PC-3 (cell line): ENCODE data around the gene NACAD. TPM values are rescaled to one million over a fixed set of nuclear protein-coding genes. Genes with fewer than 3 reads are reported as not detected.

Experiments
- ATAC-seq: fragments of 200-7000 bp; cut with Tn5 transposase; 2 replicates; pipeline ENCODE4 v1.9.1; 2020; ENCODE audit warnings: mild to moderate bottlenecking, moderate library complexity
- BruUV-seq: library from RNA; stranded (reverse); fragments of 400-500 nt; replicated peaks from 2 replicates; lab custom pipeline; 2021; lab: Mats Ljungman, UMichigan
- CTCF ChIA-PET: fragments of 300-600 bp; sonication (Branson Sonifier 250); formaldehyde crosslinking; loops from one replicate; lab custom pipeline; 2022; ENCODE audit warnings: antibody characterized with exemption; lab: Charles Lee
- POLR2A ChIA-PET: fragments of 300-600 bp; sonication (Branson Sonifier 250); formaldehyde crosslinking; loops from one replicate; lab custom pipeline; 2022; ENCODE audit warnings: antibody characterized with exemption; ENCODE audit not compliant: unreplicated experiment; lab: Charles Lee
- DNase-seq: peaks from one replicate; pipeline ENCODE4 v3.0.0-alpha.2; 2015
- H2AFZ ChIP-seq: fragments of 300-600 bp; sonication (generic); 2 replicates; pipeline ENCODE4 v1.6.0; 2016; ENCODE audit warnings: antibody characterized with exemption, low read length
- H3F3A ChIP-seq: fragments of 300-600 bp; sonication (generic); one replicate; pipeline ENCODE4 v1.6.0; 2017; ENCODE audit warnings: antibody characterized with exemption, low read length, control low read depth, mild to moderate bottlenecking; ENCODE audit not compliant: unreplicated experiment
- H3K27ac ChIP-seq: fragments of 300-600 bp; sonication (generic); 2 replicates; pipeline ENCODE4 v1.5.1; 2016; ENCODE audit warnings: mild to moderate bottlenecking, low read length
- H3K27me3 ChIP-seq: fragments of 300-600 bp; sonication (generic); 2 replicates; pipeline ENCODE4 v1.6.1; 2016; ENCODE audit warnings: low read length, mixed read lengths
- H3K36me3 ChIP-seq: fragments of 300-600 bp; sonication (generic); 2 replicates; pipeline ENCODE4 v1.6.1; 2016; ENCODE audit warnings: low read depth, mixed run types, low read length, mixed read lengths
- H3K4me1 ChIP-seq: fragments of 300-600 bp; sonication (generic); 2 replicates; pipeline ENCODE4 v1.5.1; 2016; ENCODE audit warnings: low read length; ENCODE audit not compliant: insufficient read depth
- H3K4me2 ChIP-seq: fragments of 300-600 bp; sonication (generic); 2 replicates; pipeline ENCODE4 v1.6.0; 2016; ENCODE audit warnings: low read length
- H3K4me3 ChIP-seq: fragments of 300-600 bp; sonication (generic); 2 replicates; pipeline ENCODE4 v1.5.1; 2016; ENCODE audit warnings: mild to moderate bottlenecking, low read length, mixed read lengths
- H3K79me2 ChIP-seq: fragments of 300-600 bp; sonication (generic); 2 replicates; pipeline ENCODE4 v1.6.1; 2017; ENCODE audit warnings: low read length, mixed read lengths
- H3K9ac ChIP-seq: fragments of 300-600 bp; sonication (generic); 2 replicates; pipeline ENCODE4 v1.6.0; 2016; ENCODE audit warnings: mild to moderate bottlenecking, low read length
- H3K9me2 ChIP-seq: fragments of 300-600 bp; sonication (generic); replicated peaks from 2 replicates; pipeline ENCODE4 v1.6.1; 2016; ENCODE audit warnings: mixed run types, low read length, mixed read lengths
- H3K9me3 ChIP-seq: fragments of 300-600 bp; sonication (generic); 2 replicates; pipeline ENCODE4 v1.6.1; 2016; ENCODE audit warnings: low read length, mixed read lengths
- H4K20me1 ChIP-seq: fragments of 300-600 bp; sonication (generic); 2 replicates; pipeline ENCODE4 v1.6.1; 2016; ENCODE audit warnings: low read length, mixed read lengths
- EZH2 ChIP-seq: fragments of 300-600 bp; sonication (generic); IDR thresholded peaks from one replicate; pipeline ENCODE4 v1.6.1; 2017; ENCODE audit warnings: antibody characterized with exemption, mild to moderate bottlenecking, low read length; ENCODE audit not compliant: unreplicated experiment
- EZH2phosphoT487 ChIP-seq: fragments of 300-600 bp; sonication (generic); IDR thresholded peaks from 2 replicates; pipeline ENCODE4 v1.6.1; 2018; ENCODE audit warnings: mild to moderate bottlenecking, antibody characterized with exemption, low read length, borderline replicate concordance
- intact Hi-C: fragments of 100-400 bp; cut with micrococcal nuclease; formaldehyde crosslinking; loops from 2 replicates; pipeline ENCODE4 v1.9.0; 2023
- total RNA-seq: library from RNA; depleted of rRNA; stranded (reverse); fragments of >200 nt; gene quantifications from 2 replicates; pipeline ENCODE4 v1.2.3, GENCODE V29; 2014
- TF ChIP-seq, protein P1 (sequence below): fragments of 300-600 bp; sonication (generic); conservative IDR thresholded peaks from 2 replicates; pipeline ENCODE4 v1.5.1; 2017; ENCODE audit warnings: antibody characterized with exemption, low read depth, mild to moderate bottlenecking, low read length

NACAD gene
- total RNA-seq, 1 experiment from 2014 or later, result 0.26 TPM

DNA sequence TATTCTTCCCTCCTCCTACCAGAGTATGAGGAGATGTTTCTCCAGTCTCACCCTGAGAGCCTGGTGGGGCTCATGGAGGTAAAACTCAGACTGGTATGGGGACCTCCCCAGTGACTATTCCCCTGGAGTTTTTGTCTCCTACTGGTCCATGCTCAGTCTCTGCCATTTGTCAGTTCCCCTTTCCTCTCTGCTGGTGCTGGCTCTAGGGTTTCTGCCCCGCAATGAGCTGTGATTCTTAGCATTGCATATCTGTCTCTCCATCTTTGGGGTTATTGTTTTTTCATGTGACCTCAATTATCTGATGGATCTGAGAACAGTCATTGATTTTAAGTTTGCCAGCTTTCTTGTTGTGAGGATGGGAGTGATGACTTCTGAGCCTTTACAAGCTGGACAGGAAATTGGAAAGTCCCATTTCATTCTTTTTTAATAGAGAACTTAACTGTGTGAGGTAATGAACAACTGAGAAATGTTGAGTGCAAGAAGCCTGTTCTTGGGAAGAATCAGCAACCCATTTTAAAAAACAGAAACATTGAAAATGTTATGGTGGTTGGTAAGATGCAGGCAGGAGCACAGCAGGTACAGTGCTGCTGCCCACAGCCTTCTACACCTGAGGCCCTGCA lies 26.9 kb downstream of the NACAD start:
- ATAC-seq (no peak), DNase-seq (no peak)
- Histone ChIP-seq H3K27me3 (no peaks in the 10 kb centered on the region), H3K4me2 (no peak overlapping the region), H3K9me3 (no peaks in the 10 kb centered on the region), H3K79me2 (no peaks in the 10 kb centered on the region), H3K4me1 (no peaks in the 10 kb centered on the region), H4K20me1 (no peaks in the 10 kb centered on the region), H3F3A (no peaks in the 10 kb centered on the region), H3K9me2 (no peaks in the 10 kb centered on the region), H3K27ac (no peak overlapping the region), H3K36me3 (no peaks in the 10 kb centered on the region; the same call in 1 of the 2 replicates), H2AFZ (no peak overlapping the region), H3K4me3 (no peak overlapping the region), H3K9ac (no peak overlapping the region)
- TF ChIP-seq EZH2phosphoT487 (no peak), EZH2 (no peak)
- TF ChIP-seq, protein P1, sequence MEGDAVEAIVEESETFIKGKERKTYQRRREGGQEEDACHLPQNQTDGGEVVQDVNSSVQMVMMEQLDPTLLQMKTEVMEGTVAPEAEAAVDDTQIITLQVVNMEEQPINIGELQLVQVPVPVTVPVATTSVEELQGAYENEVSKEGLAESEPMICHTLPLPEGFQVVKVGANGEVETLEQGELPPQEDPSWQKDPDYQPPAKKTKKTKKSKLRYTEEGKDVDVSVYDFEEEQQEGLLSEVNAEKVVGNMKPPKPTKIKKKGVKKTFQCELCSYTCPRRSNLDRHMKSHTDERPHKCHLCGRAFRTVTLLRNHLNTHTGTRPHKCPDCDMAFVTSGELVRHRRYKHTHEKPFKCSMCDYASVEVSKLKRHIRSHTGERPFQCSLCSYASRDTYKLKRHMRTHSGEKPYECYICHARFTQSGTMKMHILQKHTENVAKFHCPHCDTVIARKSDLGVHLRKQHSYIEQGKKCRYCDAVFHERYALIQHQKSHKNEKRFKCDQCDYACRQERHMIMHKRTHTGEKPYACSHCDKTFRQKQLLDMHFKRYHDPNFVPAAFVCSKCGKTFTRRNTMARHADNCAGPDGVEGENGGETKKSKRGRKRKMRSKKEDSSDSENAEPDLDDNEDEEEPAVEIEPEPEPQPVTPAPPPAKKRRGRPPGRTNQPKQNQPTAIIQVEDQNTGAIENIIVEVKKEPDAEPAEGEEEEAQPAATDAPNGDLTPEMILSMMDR, result no peak
- ChIA-PET CTCF (no interaction called here), POLR2A (no interaction called here)
- no TSS peak for BruUV-seq
- intact Hi-C loops, result no loop called here

DNA sequence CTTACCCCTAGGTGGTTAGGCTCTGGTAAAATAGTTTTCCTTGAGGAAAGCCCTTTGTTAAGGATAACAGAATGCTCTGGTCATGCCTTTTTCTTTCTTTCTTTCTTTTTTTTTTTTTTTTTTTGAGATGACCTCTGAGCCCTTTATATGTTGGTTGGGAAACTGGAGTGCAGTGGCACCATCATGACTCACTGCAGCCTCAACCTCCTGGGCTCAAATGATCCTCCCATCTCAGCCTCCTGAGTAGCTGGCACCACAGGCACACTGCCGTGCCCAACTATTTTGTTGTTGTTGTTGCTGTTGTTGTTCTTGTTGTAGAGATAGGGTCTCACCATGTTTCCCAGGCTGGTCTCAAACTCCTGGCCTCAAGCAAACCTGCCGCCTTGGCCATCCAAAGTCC lies 27.4 kb downstream of the NACAD start:
- ChIA-PET CTCF (no interaction called here), POLR2A (no interaction called here)
- Histone ChIP-seq H3K4me3 (no peak overlapping the region), H3K9ac (no peak overlapping the region), H3K4me2 (no peak overlapping the region), H3K4me1 (no peaks in the 10 kb centered on the region), H3K27me3 (no peaks in the 10 kb centered on the region), H2AFZ (no peak overlapping the region), H3K9me3 (no peaks in the 10 kb centered on the region), H3K79me2 (no peaks in the 10 kb centered on the region), H3K27ac (no peak overlapping the region), H3K36me3 (no peaks in the 10 kb centered on the region; the same call in 1 of the 2 replicates), H3K9me2 (no peaks in the 10 kb centered on the region), H3F3A (no peaks in the 10 kb centered on the region), H4K20me1 (no peaks in the 10 kb centered on the region)
- no peak for ATAC-seq
- intact Hi-C loops, result no loop called here
- DNase-seq, result no peak
- TF ChIP-seq, protein P1, result no peak
- TF ChIP-seq EZH2phosphoT487 (no peak), EZH2 (no peak)
- BruUV-seq, result no TSS peak

DNA sequence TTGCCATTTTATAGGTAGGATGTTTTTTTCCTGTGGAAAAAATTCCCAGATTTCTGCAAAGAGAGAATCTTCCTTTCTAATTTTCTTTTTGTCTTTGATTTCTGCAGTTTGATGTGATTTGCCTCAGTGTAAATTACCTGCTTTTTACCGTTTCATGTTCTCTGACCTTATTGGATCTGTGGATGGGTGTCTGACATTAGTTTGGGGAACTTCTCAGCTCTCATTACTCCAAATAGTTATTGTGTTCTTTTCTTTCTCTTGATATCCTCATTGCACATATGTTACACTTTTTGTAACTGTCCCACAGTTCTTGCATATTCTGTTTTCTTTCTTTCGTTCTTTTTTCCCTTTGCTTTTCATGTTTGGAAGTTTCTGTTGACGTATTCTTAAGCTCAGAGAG lies 28.5 kb downstream of the NACAD start:
- Histone ChIP-seq H3K36me3 (no peaks in the 10 kb centered on the region; the same call in 1 of the 2 replicates), H3K9ac (no peak overlapping the region), H4K20me1 (no peaks in the 10 kb centered on the region), H2AFZ (no peak overlapping the region), H3K79me2 (no peaks in the 10 kb centered on the region), H3K4me2 (no peak overlapping the region), H3K9me3 (no peaks in the 10 kb centered on the region), H3K27ac (no peak overlapping the region), H3K27me3 (no peaks in the 10 kb centered on the region), H3K4me1 (no peaks in the 10 kb centered on the region), H3F3A (no peaks in the 10 kb centered on the region), H3K9me2 (no peaks in the 10 kb centered on the region), H3K4me3 (no peak overlapping the region)
- TF ChIP-seq EZH2phosphoT487 (no peak), EZH2 (no peak)
- TF ChIP-seq, protein P1, result no peak
- no peak for DNase-seq
- CTCF ChIA-PET, result no interaction called here
- POLR2A ChIA-PET, result no interaction called here
- ATAC-seq, result no peak
- intact Hi-C loops, result no loop called here
- no TSS peak for BruUV-seq
